WTC11 (cell line): ENCODE data around the gene MIEF1. TPM values are rescaled to one million over a fixed set of nuclear protein-coding genes. Genes with fewer than 3 reads are reported as not detected.

ENCODE experiments used
- ATAC-seq: fragments of 200-7000 bp; cut with Tn5 transposase; 2 replicates; pipeline ENCODE4 v1.10.0; 2021; ENCODE audit warnings: mild to moderate bottlenecking, moderate library complexity
- CTCF ChIA-PET: fragments of 300-600 bp; sonication (Branson Sonifier 250); formaldehyde crosslinking; loops from one replicate; lab custom pipeline; 2021; ENCODE audit warnings: antibody characterized with exemption; lab: Charles Lee
- POLR2A ChIA-PET: fragments of 350-600 bp; sonication (Branson Sonifier 250); formaldehyde crosslinking; loops from one replicate; lab custom pipeline; 2021; ENCODE audit warnings: antibody characterized with exemption; lab: Charles Lee
- DNase-seq: peaks from one replicate; pipeline ENCODE4 v3.0.0; 2021; ENCODE audit warnings: low spot score
- H3K27ac Mint-ChIP-seq: 2 replicates; pipeline ENCODE4 v1.8.0; 2021; ENCODE audit warnings: mixed read lengths
- H3K27me3 Mint-ChIP-seq: 2 replicates; pipeline ENCODE4 v1.8.0; 2021; ENCODE audit warnings: low read depth, mild to moderate bottlenecking, moderate library complexity, mixed read lengths
- H3K36me3 Mint-ChIP-seq: 2 replicates; pipeline ENCODE4 v1.8.0; 2021; ENCODE audit warnings: mixed read lengths
- H3K4me1 Mint-ChIP-seq: 2 replicates; pipeline ENCODE4 v1.8.0; 2022; ENCODE audit warnings: mixed read lengths
- H3K4me3 Mint-ChIP-seq: 2 replicates; pipeline ENCODE4 v1.8.0; 2021; ENCODE audit warnings: mild to moderate bottlenecking, moderate library complexity, mixed read lengths
- H3K9me3 Mint-ChIP-seq: 2 replicates; pipeline ENCODE4 v1.8.0; 2021; ENCODE audit warnings: mixed read lengths
- ESRRA ChIP-seq: sonication (generic); formaldehyde crosslinking; IDR thresholded peaks from 2 replicates; pipeline ENCODE4 v1.8.1; 2022; ENCODE audit warnings: mild to moderate bottlenecking, missing genetic modification reagents, borderline replicate concordance
- FOXK1 ChIP-seq: sonication (generic); formaldehyde crosslinking; IDR thresholded peaks from 2 replicates; pipeline ENCODE4 v1.8.0; 2022; ENCODE audit warnings: mild to moderate bottlenecking, moderate library complexity, missing genetic modification reagents
- MXD4 ChIP-seq: fragments of 250-450 bp; sonication (Bioruptor Pico); IDR thresholded peaks from 2 replicates; pipeline ENCODE4 v1.8.0; 2021; ENCODE audit warnings: mild to moderate bottlenecking, moderate library complexity, borderline replicate concordance
- MYBL2 ChIP-seq: sonication (generic); formaldehyde crosslinking; IDR thresholded peaks from 2 replicates; pipeline ENCODE4 v1.8.1; 2023; ENCODE audit warnings: mild to moderate bottlenecking, moderate library complexity, missing genetic modification reagents
- NFE2L1 ChIP-seq: sonication (generic); formaldehyde crosslinking; IDR thresholded peaks from 2 replicates; pipeline ENCODE4 v1.8.1; 2023; ENCODE audit warnings: missing genetic modification reagents
- NR3C1 ChIP-seq: sonication (generic); formaldehyde crosslinking; conservative IDR thresholded peaks from 2 replicates; pipeline ENCODE4 v1.8.1; 2023; ENCODE audit warnings: low read depth, mild to moderate bottlenecking, missing genetic modification reagents
- RELA ChIP-seq: sonication (generic); formaldehyde crosslinking; IDR thresholded peaks from 2 replicates; pipeline ENCODE4 v1.8.1; 2022; ENCODE audit warnings: missing genetic modification reagents, mild to moderate bottlenecking, borderline replicate concordance
- SMAD3 ChIP-seq: sonication (generic); formaldehyde crosslinking; IDR thresholded peaks from 2 replicates; pipeline ENCODE4 v1.8.0; 2022; ENCODE audit warnings: missing genetic modification reagents, mild to moderate bottlenecking, borderline replicate concordance
- SOX15 ChIP-seq: fragments of 250-450 bp; sonication (Bioruptor Pico); IDR thresholded peaks from 2 replicates; pipeline ENCODE4 v1.9.0; 2021; ENCODE audit warnings: mild to moderate bottlenecking
- SP1 ChIP-seq: sonication (generic); formaldehyde crosslinking; conservative IDR thresholded peaks from 2 replicates; pipeline ENCODE4 v1.8.1; 2022; ENCODE audit warnings: missing genetic modification reagents
- ZBTB21 ChIP-seq: sonication (generic); formaldehyde crosslinking; IDR thresholded peaks from 2 replicates; pipeline ENCODE4 v1.8.1; 2023; ENCODE audit warnings: mild to moderate bottlenecking, missing genetic modification reagents, borderline replicate concordance
- ZNF219 ChIP-seq: sonication (generic); formaldehyde crosslinking; IDR thresholded peaks from 2 replicates; pipeline ENCODE4 v1.8.0; 2023; ENCODE audit warnings: missing genetic modification reagents, mild to moderate bottlenecking, borderline replicate concordance
- ZNF232 ChIP-seq: sonication (generic); formaldehyde crosslinking; IDR thresholded peaks from 2 replicates; pipeline ENCODE4 v1.8.0; 2022; ENCODE audit warnings: mild to moderate bottlenecking, missing genetic modification reagents
- ZNF317 ChIP-seq: sonication (generic); formaldehyde crosslinking; IDR thresholded peaks from 2 replicates; pipeline ENCODE4 v1.8.1; 2023; ENCODE audit warnings: low read depth, mild to moderate bottlenecking, moderate library complexity, missing genetic modification reagents, borderline replicate concordance
- ZNF416 ChIP-seq: fragments of 250-450 bp; sonication (Bioruptor Pico); IDR thresholded peaks from 2 replicates; pipeline ENCODE4 v1.9.0; 2021; ENCODE audit warnings: mild to moderate bottlenecking, inconsistent platforms
- total RNA-seq: library from RNA; stranded (reverse); gene quantifications from 3 replicates; pipeline ENCODE4 v1.2.3, GENCODE V29; 2021
- TF ChIP-seq, protein P1 (sequence below): fragments of 250-450 bp; sonication (Bioruptor Pico); IDR thresholded peaks from 2 replicates; pipeline ENCODE4 v1.8.0; 2021; ENCODE audit warnings: mild to moderate bottlenecking
- TF ChIP-seq, protein P2 (sequence below): sonication (generic); formaldehyde crosslinking; IDR thresholded peaks from 2 replicates; pipeline ENCODE4 v1.8.1; 2023; ENCODE audit warnings: mild to moderate bottlenecking, missing genetic modification reagents
- TF ChIP-seq, protein P3 (sequence below): sonication (generic); formaldehyde crosslinking; IDR thresholded peaks from 2 replicates; pipeline ENCODE4 v1.8.0; 2022; ENCODE audit warnings: mild to moderate bottlenecking, missing genetic modification reagents
- TF ChIP-seq, protein P4 (sequence below): sonication (generic); formaldehyde crosslinking; IDR thresholded peaks from 2 replicates; pipeline ENCODE4 v1.8.0; 2023; ENCODE audit warnings: missing genetic modification reagents
- TF ChIP-seq, protein P5 (sequence below): sonication (generic); formaldehyde crosslinking; IDR thresholded peaks from 2 replicates; pipeline ENCODE4 v1.8.0; 2023; ENCODE audit warnings: mild to moderate bottlenecking, missing genetic modification reagents
- TF ChIP-seq, protein P6 (sequence below): fragments of 250-450 bp; sonication (Bioruptor Pico); IDR thresholded peaks from 2 replicates; pipeline ENCODE4 v1.9.0; 2021; ENCODE audit warnings: mild to moderate bottlenecking
- TF ChIP-seq, protein P7 (sequence below): fragments of 250-450 bp; sonication (Bioruptor Pico); IDR thresholded peaks from 2 replicates; pipeline ENCODE4 v1.9.0; 2021; ENCODE audit warnings: moderate library complexity, mild to moderate bottlenecking, inconsistent platforms, borderline replicate concordance

The MIEF1 gene
- total RNA-seq, 1 experiment from 2014 or later = 38.7 TPM

DNA sequence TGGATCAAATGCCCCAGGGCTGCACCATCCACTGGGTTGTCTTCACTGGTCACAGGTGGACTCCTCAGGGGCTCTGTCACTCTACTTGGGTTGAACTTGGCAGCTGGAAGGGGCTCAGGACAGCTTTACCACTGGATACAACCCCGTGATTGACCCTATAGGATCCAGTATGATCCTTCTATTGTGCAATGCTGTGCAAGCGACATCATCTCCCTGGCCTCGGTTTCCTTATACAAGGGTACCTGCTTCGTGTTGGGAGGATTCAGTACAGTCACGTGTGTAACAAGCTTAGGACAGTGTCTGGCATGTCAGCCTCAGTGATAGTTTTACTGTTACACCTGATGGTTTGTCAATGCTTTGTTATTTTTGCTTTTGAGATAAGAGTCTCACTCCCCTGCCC, 20.5 kb upstream of the MIEF1 start:
- TF ChIP-seq, protein P1, sequence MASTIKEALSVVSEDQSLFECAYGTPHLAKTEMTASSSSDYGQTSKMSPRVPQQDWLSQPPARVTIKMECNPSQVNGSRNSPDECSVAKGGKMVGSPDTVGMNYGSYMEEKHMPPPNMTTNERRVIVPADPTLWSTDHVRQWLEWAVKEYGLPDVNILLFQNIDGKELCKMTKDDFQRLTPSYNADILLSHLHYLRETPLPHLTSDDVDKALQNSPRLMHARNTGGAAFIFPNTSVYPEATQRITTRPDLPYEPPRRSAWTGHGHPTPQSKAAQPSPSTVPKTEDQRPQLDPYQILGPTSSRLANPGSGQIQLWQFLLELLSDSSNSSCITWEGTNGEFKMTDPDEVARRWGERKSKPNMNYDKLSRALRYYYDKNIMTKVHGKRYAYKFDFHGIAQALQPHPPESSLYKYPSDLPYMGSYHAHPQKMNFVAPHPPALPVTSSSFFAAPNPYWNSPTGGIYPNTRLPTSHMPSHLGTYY (CRISPR knock-in tag) = no peak
- no peak for TF ChIP-seq NR3C1 (CRISPR knock-in tag)
- no peak for TF ChIP-seq SP1
- no peak for TF ChIP-seq RELA
- no peak for TF ChIP-seq NFE2L1
- TF ChIP-seq, protein P2, sequence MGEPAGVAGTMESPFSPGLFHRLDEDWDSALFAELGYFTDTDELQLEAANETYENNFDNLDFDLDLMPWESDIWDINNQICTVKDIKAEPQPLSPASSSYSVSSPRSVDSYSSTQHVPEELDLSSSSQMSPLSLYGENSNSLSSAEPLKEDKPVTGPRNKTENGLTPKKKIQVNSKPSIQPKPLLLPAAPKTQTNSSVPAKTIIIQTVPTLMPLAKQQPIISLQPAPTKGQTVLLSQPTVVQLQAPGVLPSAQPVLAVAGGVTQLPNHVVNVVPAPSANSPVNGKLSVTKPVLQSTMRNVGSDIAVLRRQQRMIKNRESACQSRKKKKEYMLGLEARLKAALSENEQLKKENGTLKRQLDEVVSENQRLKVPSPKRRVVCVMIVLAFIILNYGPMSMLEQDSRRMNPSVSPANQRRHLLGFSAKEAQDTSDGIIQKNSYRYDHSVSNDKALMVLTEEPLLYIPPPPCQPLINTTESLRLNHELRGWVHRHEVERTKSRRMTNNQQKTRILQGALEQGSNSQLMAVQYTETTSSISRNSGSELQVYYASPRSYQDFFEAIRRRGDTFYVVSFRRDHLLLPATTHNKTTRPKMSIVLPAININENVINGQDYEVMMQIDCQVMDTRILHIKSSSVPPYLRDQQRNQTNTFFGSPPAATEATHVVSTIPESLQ (CRISPR knock-in tag) = no peak
- TF ChIP-seq ZNF219 = no peak
- TF ChIP-seq ZNF416 (CRISPR knock-in tag) = no peak
- TF ChIP-seq SOX15 (CRISPR knock-in tag) = no peak
- no peak for TF ChIP-seq ZNF317 (CRISPR knock-in tag)
- TF ChIP-seq MYBL2 (CRISPR knock-in tag) = no peak
- no peak for TF ChIP-seq ZNF232 (CRISPR knock-in tag)
- TF ChIP-seq, protein P3, sequence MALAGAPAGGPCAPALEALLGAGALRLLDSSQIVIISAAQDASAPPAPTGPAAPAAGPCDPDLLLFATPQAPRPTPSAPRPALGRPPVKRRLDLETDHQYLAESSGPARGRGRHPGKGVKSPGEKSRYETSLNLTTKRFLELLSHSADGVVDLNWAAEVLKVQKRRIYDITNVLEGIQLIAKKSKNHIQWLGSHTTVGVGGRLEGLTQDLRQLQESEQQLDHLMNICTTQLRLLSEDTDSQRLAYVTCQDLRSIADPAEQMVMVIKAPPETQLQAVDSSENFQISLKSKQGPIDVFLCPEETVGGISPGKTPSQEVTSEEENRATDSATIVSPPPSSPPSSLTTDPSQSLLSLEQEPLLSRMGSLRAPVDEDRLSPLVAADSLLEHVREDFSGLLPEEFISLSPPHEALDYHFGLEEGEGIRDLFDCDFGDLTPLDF (CRISPR knock-in tag) = no peak
- TF ChIP-seq, all 79 proteins: peak for 0
- no peaks in the 10 kb centered on the region for H3K4me1 Mint-ChIP-seq
- CTCF ChIA-PET = interaction anchor here (1.2 to 1.6 kb wide), 3 partner anchors 9 to 15 kb away, joined by 3 to 5 read pairs (median 4); no protein-coding TSS in a partner anchor

DNA sequence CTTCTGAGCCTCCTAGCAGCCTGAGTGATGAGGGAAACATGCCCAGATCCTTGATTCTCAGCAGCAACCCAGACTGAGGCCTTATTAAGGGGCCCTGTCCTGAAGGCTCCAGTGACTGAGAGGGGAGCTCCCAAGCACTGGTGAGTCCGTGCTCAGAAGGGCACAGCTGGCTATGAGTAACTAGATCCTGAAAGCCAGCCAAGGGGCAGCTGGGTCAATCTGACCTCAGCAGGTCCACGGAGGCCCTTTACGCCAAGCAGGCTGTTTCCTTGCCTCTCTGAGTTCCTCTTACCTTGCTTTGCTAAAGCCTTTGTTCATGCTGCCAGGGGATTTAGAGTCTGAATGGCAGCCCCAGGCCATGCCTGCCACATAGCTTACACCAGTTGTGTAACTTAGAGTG, 19.3 kb upstream of the MIEF1 start:
- Mint-ChIP-seq H3K4me3 (no peak overlapping the region), H3K27ac (no peak overlapping the region), H3K27me3 (no peaks in the 10 kb centered on the region; the same call in 1 of the 2 replicates), H3K4me1 (no peaks in the 10 kb centered on the region), H3K36me3 (no peaks in the 10 kb centered on the region), H3K9me3 (no peaks in the 10 kb centered on the region)
- ChIA-PET POLR2A (interaction anchor here (0.6 kb wide), 1 partner anchor 58 kb away, joined by 3 read pairs; no protein-coding TSS in a partner anchor), CTCF (interaction anchor here (1.4 to 1.9 kb wide), 5 partner anchors 11 to 46 kb away, joined by 4 to 6 read pairs (median 5); partner anchors contain the start of gene MIEF1)
- TF ChIP-seq, protein P4, sequence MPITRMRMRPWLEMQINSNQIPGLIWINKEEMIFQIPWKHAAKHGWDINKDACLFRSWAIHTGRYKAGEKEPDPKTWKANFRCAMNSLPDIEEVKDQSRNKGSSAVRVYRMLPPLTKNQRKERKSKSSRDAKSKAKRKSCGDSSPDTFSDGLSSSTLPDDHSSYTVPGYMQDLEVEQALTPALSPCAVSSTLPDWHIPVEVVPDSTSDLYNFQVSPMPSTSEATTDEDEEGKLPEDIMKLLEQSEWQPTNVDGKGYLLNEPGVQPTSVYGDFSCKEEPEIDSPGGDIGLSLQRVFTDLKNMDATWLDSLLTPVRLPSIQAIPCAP (CRISPR knock-in tag) = no peak
- TF ChIP-seq FOXK1 (CRISPR knock-in tag) (no peak), MXD4 (no peak), ZBTB21 (CRISPR knock-in tag) (no peak), SMAD3 (CRISPR knock-in tag) (no peak), ESRRA (no peak)
- TF ChIP-seq, protein P5, sequence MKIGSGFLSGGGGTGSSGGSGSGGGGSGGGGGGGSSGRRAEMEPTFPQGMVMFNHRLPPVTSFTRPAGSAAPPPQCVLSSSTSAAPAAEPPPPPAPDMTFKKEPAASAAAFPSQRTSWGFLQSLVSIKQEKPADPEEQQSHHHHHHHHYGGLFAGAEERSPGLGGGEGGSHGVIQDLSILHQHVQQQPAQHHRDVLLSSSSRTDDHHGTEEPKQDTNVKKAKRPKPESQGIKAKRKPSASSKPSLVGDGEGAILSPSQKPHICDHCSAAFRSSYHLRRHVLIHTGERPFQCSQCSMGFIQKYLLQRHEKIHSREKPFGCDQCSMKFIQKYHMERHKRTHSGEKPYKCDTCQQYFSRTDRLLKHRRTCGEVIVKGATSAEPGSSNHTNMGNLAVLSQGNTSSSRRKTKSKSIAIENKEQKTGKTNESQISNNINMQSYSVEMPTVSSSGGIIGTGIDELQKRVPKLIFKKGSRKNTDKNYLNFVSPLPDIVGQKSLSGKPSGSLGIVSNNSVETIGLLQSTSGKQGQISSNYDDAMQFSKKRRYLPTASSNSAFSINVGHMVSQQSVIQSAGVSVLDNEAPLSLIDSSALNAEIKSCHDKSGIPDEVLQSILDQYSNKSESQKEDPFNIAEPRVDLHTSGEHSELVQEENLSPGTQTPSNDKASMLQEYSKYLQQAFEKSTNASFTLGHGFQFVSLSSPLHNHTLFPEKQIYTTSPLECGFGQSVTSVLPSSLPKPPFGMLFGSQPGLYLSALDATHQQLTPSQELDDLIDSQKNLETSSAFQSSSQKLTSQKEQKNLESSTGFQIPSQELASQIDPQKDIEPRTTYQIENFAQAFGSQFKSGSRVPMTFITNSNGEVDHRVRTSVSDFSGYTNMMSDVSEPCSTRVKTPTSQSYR = no peak
- TF ChIP-seq, protein P6, sequence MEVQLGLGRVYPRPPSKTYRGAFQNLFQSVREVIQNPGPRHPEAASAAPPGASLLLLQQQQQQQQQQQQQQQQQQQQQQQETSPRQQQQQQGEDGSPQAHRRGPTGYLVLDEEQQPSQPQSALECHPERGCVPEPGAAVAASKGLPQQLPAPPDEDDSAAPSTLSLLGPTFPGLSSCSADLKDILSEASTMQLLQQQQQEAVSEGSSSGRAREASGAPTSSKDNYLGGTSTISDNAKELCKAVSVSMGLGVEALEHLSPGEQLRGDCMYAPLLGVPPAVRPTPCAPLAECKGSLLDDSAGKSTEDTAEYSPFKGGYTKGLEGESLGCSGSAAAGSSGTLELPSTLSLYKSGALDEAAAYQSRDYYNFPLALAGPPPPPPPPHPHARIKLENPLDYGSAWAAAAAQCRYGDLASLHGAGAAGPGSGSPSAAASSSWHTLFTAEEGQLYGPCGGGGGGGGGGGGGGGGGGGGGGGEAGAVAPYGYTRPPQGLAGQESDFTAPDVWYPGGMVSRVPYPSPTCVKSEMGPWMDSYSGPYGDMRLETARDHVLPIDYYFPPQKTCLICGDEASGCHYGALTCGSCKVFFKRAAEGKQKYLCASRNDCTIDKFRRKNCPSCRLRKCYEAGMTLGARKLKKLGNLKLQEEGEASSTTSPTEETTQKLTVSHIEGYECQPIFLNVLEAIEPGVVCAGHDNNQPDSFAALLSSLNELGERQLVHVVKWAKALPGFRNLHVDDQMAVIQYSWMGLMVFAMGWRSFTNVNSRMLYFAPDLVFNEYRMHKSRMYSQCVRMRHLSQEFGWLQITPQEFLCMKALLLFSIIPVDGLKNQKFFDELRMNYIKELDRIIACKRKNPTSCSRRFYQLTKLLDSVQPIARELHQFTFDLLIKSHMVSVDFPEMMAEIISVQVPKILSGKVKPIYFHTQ (CRISPR knock-in tag) = no peak
- TF ChIP-seq, protein P7, sequence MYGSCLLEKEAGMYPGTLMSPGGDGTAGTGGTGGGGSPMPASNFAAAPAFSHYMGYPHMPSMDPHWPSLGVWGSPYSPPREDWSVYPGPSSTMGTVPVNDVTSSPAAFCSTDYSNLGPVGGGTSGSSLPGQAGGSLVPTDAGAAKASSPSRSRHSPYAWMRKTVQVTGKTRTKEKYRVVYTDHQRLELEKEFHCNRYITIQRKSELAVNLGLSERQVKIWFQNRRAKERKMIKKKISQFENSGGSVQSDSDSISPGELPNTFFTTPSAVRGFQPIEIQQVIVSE (CRISPR knock-in tag) = no peak
- TF ChIP-seq, protein P1 (CRISPR knock-in tag) = no peak
- DNase-seq (no peak), ATAC-seq (no peak)

More for the DNA sequence above, 20.5 kb upstream of the MIEF1 start:
- no peak overlapping the region for H3K27ac Mint-ChIP-seq
- H3K27me3 Mint-ChIP-seq = no peaks in the 10 kb centered on the region; the same call in 1 of the 2 replicates
- no peaks in the 10 kb centered on the region for H3K9me3 Mint-ChIP-seq
- no peak for ATAC-seq
- POLR2A ChIA-PET = interaction anchor here (0.7 kb wide), 1 partner anchor 1393 kb away, joined by 4 read pairs; no protein-coding TSS in a partner anchor
- H3K36me3 Mint-ChIP-seq = no peaks in the 10 kb centered on the region
- H3K4me3 Mint-ChIP-seq = no peak overlapping the region
- no peak for DNase-seq
